GM10266 (cell line): Measurements from ENCODE around the gene KCNMB2.

Experiments
- DNase-seq: peaks from one replicate; pipeline ENCODE4 v3.0.0; 2012; ENCODE audit errors: extremely low spot score
- TF ChIP-seq, protein P1 (sequence below): IDR thresholded peaks from 2 replicates; pipeline ENCODE4 v1.5.1; 2012; ENCODE audit warnings: mild to moderate bottlenecking, low read depth; ENCODE audit not compliant: control insufficient read depth, insufficient read depth; ENCODE audit errors: missing control alignments

KCNMB2 gene

DNA sequence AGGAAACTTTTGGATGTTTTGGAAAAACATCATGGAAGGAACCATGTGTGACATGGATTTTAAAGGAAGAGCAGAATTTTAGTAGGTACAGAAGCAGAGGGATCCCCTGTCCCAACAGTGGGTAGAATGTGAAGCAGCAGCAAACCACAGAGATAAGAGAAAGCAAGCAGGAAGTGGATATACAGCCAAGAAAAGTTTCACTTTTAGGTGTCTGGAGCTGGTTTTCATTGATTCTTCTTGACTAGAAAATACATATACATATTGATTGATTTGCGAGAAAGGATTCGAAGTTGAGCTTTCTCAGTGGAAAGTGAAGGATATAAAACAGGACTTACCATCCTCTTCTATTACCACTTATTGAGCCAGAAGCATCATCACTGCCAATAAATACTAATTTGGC, 133.5 kb downstream of the KCNMB2 start:
- TF ChIP-seq, protein P1, sequence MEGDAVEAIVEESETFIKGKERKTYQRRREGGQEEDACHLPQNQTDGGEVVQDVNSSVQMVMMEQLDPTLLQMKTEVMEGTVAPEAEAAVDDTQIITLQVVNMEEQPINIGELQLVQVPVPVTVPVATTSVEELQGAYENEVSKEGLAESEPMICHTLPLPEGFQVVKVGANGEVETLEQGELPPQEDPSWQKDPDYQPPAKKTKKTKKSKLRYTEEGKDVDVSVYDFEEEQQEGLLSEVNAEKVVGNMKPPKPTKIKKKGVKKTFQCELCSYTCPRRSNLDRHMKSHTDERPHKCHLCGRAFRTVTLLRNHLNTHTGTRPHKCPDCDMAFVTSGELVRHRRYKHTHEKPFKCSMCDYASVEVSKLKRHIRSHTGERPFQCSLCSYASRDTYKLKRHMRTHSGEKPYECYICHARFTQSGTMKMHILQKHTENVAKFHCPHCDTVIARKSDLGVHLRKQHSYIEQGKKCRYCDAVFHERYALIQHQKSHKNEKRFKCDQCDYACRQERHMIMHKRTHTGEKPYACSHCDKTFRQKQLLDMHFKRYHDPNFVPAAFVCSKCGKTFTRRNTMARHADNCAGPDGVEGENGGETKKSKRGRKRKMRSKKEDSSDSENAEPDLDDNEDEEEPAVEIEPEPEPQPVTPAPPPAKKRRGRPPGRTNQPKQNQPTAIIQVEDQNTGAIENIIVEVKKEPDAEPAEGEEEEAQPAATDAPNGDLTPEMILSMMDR = no peak
- DNase-seq = no peak

DNA sequence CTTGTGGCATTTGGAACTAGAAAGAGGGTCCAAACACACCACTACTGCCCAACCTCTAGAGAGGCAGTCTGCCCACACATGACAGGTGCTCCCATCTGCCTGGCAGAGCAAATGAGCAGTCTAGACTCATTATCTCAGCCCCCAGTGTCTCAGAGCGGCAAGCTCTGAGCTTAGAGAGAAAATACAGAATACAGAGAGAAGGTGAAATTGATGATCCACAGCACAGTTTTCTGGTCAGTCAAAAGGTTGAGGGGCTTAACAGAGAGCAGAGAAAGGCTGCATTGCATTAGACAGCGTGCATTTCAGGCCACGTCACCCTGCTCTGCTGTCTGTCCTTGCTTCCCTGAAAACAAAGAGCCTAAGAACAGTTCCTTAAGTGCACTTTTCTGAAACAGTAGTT, 135.1 kb downstream of the KCNMB2 start:
- no peak for DNase-seq
- TF ChIP-seq, protein P1 = no peak

DNA sequence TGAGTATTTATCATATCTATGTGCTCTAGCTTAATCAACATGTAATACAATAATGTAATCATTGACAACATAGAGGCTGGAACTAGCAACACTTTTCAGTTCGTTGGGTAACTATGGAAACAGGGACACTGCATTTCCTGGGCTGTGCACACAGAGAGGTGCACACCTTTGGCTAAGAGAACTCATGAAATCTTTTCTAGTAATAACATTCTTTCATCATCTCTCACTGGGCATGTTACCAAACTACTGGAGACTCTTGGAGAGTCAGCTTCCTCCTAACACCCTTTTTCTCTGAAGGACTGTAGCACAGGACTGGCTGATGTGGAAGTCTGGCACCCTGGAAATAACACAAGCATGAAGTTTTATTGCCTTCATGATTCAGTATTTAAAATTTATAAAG, 135.6 kb downstream of the KCNMB2 start:
- TF ChIP-seq, protein P1 = no peak
- DNase-seq = no peak

DNA sequence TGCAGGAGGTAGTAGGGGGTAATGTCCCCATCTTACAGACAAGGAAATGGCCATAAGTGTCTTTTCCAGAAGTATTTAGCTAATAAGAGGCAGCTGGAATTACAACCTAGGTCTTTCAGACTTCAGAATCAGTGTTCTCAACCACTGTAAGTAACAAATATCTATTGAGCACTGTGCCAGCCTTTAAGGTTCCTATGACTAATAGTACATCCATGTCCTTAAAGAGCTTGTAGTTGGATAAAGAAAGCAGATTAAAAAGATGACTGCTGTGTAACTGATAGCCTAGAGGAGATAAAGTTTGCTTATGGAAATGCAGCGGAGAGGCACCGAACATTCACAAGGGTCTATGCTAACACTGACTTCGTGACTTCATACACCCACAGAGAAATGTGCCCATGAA, 136.0 kb downstream of the KCNMB2 start:
- no peak for DNase-seq
- TF ChIP-seq, protein P1 = no peak

DNA sequence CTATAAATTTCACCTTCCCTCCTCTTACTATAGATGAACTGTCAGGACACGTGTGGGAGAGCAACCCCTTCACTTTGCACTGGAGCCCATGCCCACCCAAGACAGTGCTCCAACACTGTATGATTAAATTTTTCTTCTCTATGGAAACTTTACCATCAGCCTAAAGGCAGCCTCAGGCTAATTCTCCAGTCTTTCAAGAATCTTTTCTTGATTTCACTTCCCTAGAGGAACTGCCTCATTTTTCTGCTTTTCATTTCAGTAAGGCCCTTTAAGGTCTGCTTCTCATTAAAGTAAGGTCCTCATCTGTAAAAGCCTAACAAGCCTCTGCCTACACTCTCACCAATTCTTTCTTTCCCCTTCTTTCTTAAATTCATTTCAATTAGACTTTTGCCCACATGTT, 137.3 kb downstream of the KCNMB2 start:
- TF ChIP-seq, protein P1 = no peak

DNA sequence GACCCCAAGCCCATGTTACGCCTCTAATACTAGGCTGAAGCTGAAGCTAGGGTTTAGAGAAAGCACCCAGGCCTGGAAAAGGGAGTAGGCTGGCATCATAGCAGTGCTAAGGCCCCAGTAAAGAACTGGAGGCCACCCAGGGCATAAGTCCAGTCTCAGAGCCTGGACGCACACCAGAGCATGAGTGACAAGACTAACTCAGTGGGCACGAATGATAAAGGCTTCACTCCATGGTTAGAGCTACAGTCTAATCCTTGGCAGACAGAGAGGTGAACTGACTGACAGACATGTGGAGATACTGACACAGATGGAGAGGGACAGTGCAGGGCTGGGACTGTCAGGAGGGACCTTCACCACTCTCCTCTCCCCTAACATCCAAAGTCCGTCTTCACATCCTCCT, 139.8 kb downstream of the KCNMB2 start:
- DNase-seq = no peak
- TF ChIP-seq, protein P1 = no peak

More for the DNA sequence above, 137.3 kb downstream of the KCNMB2 start:
- DNase-seq = no peak

DNA sequence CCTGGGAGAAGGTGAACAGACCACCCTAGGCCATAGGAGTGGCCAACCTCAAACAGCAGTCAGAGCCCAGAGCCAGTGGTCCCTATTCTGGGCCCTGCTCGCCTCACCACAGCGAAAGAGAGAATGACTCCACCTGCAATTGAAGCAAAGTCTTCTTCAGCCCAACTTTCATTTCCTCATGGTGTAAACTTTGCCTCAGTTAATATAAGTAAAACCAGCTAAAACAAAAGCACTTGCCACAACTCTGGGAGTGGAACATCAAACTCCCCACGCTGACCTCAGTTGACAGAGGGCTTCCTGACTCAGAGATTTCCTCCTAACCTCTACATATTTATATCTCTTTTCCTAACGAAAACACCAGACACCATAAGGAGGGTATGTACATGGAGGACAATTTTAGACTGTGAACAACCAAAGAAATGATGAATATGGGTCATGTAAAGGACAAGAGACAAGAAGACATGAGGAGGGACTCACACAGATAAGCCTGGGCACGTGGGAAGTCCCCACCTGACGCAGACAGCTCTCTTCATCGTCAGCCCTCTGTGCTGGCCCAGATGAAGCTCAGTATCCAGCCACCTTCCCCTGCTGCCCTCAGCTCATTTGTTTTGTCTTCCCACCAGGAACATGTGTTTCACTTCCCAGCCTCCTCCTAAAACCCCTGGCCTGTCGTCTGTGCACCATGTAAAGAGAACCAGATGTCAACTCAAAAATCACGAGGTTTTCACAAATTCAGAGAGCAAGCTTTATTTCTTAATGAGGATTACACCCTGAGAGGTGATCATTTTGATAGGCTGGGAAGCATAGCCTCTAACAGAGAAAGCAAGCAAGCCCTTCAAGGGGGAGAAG, 140.9 kb downstream of the KCNMB2 start:
- DNase-seq = peak; percentile 51
- TF ChIP-seq, protein P1 = no peak
